MM.1S (cell line): ENCODE measurements around the gene RNF149.

ENCODE experiments used
- DNase-seq: peaks from one replicate; pipeline ENCODE4 v3.0.0-alpha.2; 2015
- H2AFZ ChIP-seq: fragments of 300-600 bp; sonication (generic); 2 replicates; pipeline ENCODE4 v1.6.0; 2016; ENCODE audit warnings: antibody characterized with exemption, low read length
- H3F3A ChIP-seq: fragments of 300-600 bp; sonication (generic); 2 replicates; pipeline ENCODE4 v1.6.1; 2016; ENCODE audit warnings: mild to moderate bottlenecking, antibody characterized with exemption, low read length, moderate library complexity, mixed read lengths; ENCODE audit not compliant: insufficient read depth
- H3K27ac ChIP-seq: fragments of 300-600 bp; sonication (generic); 2 replicates; pipeline ENCODE4 v1.5.1; 2016; ENCODE audit warnings: mild to moderate bottlenecking, low read length
- H3K27me3 ChIP-seq: fragments of 300-600 bp; sonication (generic); replicated peaks from 2 replicates; pipeline ENCODE4 v1.6.0; 2016; ENCODE audit warnings: low read length; ENCODE audit not compliant: insufficient read depth
- H3K36me3 ChIP-seq: fragments of 300-600 bp; sonication (generic); replicated peaks from 2 replicates; pipeline ENCODE4 v1.6.1; 2016; ENCODE audit warnings: mild to moderate bottlenecking, low read length, mixed read lengths; ENCODE audit not compliant: insufficient read depth
- H3K4me1 ChIP-seq: fragments of 300-600 bp; sonication (generic); 2 replicates; pipeline ENCODE4 v1.6.1; 2016; ENCODE audit warnings: low read length, mixed read lengths
- H3K4me2 ChIP-seq: fragments of 300-600 bp; sonication (generic); 2 replicates; pipeline ENCODE4 v1.6.0; 2016; ENCODE audit warnings: low read depth, low read length
- H3K4me3 ChIP-seq: fragments of 300-600 bp; sonication (generic); 2 replicates; pipeline ENCODE4 v1.5.1; 2016; ENCODE audit warnings: low read length, mixed read lengths
- H3K79me2 ChIP-seq: fragments of 300-600 bp; sonication (generic); 2 replicates; pipeline ENCODE4 v1.6.1; 2016; ENCODE audit warnings: mixed run types, low read length, mixed read lengths
- H3K9ac ChIP-seq: fragments of 300-600 bp; sonication (generic); 2 replicates; pipeline ENCODE4 v1.6.1; 2016; ENCODE audit warnings: low read length, mixed read lengths
- H3K9me2 ChIP-seq: fragments of 300-600 bp; sonication (generic); replicated peaks from 2 replicates; pipeline ENCODE4 v1.6.1; 2016; ENCODE audit warnings: mild to moderate bottlenecking, low read length, mixed read lengths; ENCODE audit not compliant: insufficient read depth
- H3K9me3 ChIP-seq: fragments of 300-600 bp; sonication (generic); replicated peaks from 2 replicates; pipeline ENCODE4 v1.6.1; 2016; ENCODE audit warnings: mild to moderate bottlenecking, low read length, mixed read lengths; ENCODE audit not compliant: insufficient read depth
- H4K20me1 ChIP-seq: fragments of 300-600 bp; sonication (generic); 2 replicates; pipeline ENCODE4 v1.6.1; 2016; ENCODE audit warnings: mild to moderate bottlenecking, low read length, moderate library complexity, mixed read lengths; ENCODE audit not compliant: insufficient read depth
- CTCF ChIP-seq: fragments of 300-600 bp; sonication (generic); IDR thresholded peaks from 2 replicates; pipeline ENCODE4 v1.5.1; 2016; ENCODE audit warnings: antibody characterized with exemption, low read length, mixed read lengths
- EZH2 ChIP-seq: fragments of 300-600 bp; sonication (generic); optimal IDR thresholded peaks from 2 replicates; pipeline ENCODE3; 2017; ENCODE audit warnings: low read depth, mild to moderate bottlenecking, antibody characterized with exemption, low read length, mixed read lengths
- EZH2phosphoT487 ChIP-seq: fragments of 300-600 bp; sonication (generic); IDR thresholded peaks from 2 replicates; pipeline ENCODE4 v1.6.1; 2018; ENCODE audit warnings: antibody characterized with exemption, low read length

RNF149 gene

GRCh38 chr2:101267671-101268656 is 40.5 kb downstream of the RNF149 start:
- Histone ChIP-seq H3F3A (no peaks in the 10 kb centered on the region; the same call in 1 of the 2 replicates), H3K27ac (no peak overlapping the region), H2AFZ (no peak overlapping the region), H3K9me3 (no peaks in the 10 kb centered on the region), H3K9me2 (no peaks in the 10 kb centered on the region), H3K4me3 (no peak overlapping the region), H3K27me3 (no peaks in the 10 kb centered on the region), H3K4me2 (no peak overlapping the region), H3K9ac (no peak overlapping the region), H3K36me3 (peaks cover 9% of the 10 kb centered on the region; the same call in 1 of the 2 replicates), H3K4me1 (no peaks in the 10 kb centered on the region), H4K20me1 (no peaks in the 10 kb centered on the region), H3K79me2 (0 out of 2 replicates have a peak, but pooled peaks cover 2% of the 10 kb centered on the region)
- no peak for DNase-seq
- TF ChIP-seq EZH2phosphoT487 (no peak), EZH2 (no peak), CTCF (no peak)

- peaks cover 5% of the 10 kb centered on the region; the same call in 1 of the 2 replicates for H3K79me2 ChIP-seq
- H3K4me2 ChIP-seq = no peak overlapping the region
- H3K36me3 ChIP-seq = peaks cover 9% of the 10 kb centered on the region; the same call in 1 of the 2 replicates
- no peaks in the 10 kb centered on the region for H3K27me3 ChIP-seq
- H4K20me1 ChIP-seq = no peaks in the 10 kb centered on the region
- DNase-seq = no peak
- no peak overlapping the region for H3K4me3 ChIP-seq
- no peaks in the 10 kb centered on the region for H3K9me3 ChIP-seq
- no peak overlapping the region for H3K9ac ChIP-seq
- H3F3A ChIP-seq = no peaks in the 10 kb centered on the region
- TF ChIP-seq EZH2 (no peak), CTCF (no peak), EZH2phosphoT487 (no peak)
- H3K4me1 ChIP-seq = no peaks in the 10 kb centered on the region
- no peaks in the 10 kb centered on the region for H3K9me2 ChIP-seq
- no peak overlapping the region for H3K27ac ChIP-seq
- no peak overlapping the region for H2AFZ ChIP-seq
These were observed 42.5 kb downstream of the RNF149 start for GRCh38 chr2:101265893-101266499.

- no peak overlapping the region for H2AFZ ChIP-seq
- H3K4me2 ChIP-seq = no peak overlapping the region
- no peaks in the 10 kb centered on the region for H3K9me3 ChIP-seq
- no peaks in the 10 kb centered on the region for H3F3A ChIP-seq
- H4K20me1 ChIP-seq = no peaks in the 10 kb centered on the region
- H3K9ac ChIP-seq = no peak overlapping the region
- no peak overlapping the region for H3K27ac ChIP-seq
- peaks cover 9% of the 10 kb centered on the region; the same call in 1 of the 2 replicates for H3K36me3 ChIP-seq
- DNase-seq = no peak
- H3K27me3 ChIP-seq = no peaks in the 10 kb centered on the region
- no peaks in the 10 kb centered on the region for H3K9me2 ChIP-seq
- peaks cover 8% of the 10 kb centered on the region; the same call in 1 of the 2 replicates for H3K79me2 ChIP-seq
- no peak overlapping the region for H3K4me3 ChIP-seq
- no peak for TF ChIP-seq EZH2
- no peaks in the 10 kb centered on the region for H3K4me1 ChIP-seq
These were observed 44.1 kb downstream of the RNF149 start for GRCh38 chr2:101264360-101264939.
